22Rv1 (cell line): ENCODE data around the gene RHBDD3.

Experiments used
- CTCF ChIP-seq: fragments of 450-650 bp; IDR thresholded peaks from 2 replicates; pipeline ENCODE4 v1.5.1; 2017; ENCODE audit warnings: mild to moderate bottlenecking
- ZFX ChIP-seq: fragments of 450-650 bp; IDR thresholded peaks from 2 replicates; pipeline ENCODE4 v1.6.1; 2017; ENCODE audit warnings: antibody characterized with exemption, borderline replicate concordance

DNA sequence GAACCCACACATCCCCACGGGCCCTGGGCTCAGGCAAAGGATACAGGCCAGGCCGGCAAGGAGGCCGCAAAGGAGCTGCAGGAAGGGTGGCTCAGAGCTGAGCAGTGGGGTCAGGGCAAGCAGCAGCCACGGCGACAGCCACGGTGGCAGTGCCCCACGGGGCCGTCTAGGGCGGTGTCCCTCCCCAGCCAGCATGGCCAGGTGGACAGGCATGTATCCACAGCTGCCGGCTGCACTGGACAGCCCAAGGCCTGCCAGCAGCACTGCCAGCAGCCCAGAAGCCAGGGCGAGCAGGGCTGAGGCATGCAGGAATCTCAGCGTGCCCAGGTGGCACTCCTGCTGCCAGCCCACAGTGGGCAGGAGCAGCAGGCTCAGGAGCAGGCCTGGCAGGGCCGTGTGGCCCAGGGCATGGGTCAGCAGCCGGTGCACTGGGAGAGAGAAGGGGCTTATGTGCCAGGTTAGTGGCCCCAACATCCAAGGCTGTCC, 3.9 kb downstream of the RHBDD3 start:
- no peak for TF ChIP-seq CTCF
- TF ChIP-seq ZFX: no peak
